IPS-NIHi7 (cell line): ENCODE results near the gene SETBP1.
A peak's percentile ranks its signal among the peaks of the same experiment; 100 is the strongest.

ENCODE experiments used
- DNase-seq: peaks from one replicate; pipeline ENCODE4 v3.0.0; 2012; ENCODE audit warnings: mixed read lengths; ENCODE audit errors: extremely low spot score

The SETBP1 gene

DNA sequence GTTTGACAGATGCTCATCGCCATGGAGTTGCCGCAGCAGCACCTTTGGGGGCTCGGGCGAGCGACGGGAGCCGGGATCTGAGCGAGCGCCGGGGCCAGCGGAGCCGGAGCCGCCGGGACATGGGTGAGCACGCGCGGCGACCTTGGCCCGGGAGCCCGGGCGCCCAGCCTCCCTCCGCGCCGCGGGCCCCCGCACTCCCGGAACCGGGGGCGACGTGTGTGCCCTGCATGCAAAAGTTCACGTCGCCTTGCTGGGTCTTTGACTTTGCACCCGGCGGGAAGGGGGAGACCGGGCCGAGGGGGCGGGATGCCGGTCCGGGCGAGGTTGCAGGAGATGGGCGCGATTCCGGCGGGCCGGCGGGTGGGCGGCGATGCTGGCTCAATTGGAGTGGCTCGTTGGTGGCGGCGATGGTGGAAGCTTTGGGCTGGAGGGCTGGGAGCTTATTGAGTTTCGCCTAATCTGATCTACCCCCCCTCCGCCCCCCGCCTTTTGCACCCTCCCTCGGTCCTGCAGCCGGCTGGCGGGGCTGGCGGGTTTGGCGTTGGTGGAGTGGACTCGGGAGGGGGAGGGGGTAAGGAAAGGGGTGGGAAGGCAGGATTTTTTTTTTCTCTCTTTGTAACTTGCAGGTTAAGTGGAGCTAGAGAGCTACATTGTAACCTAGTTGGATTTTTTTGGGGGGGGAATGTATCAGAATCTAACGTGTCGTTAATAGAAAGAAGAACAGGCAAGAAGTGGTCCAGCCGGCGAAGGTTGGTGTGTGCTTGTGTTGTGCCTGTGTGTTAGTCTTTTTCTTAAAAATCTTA, at the start of gene SETBP1:
TSS of gene SETBP1 (plus strand) at position 616 of the 803 bp plus-strand sequence. CDS start 20,459 bp downstream, outside the sequence.
- peak; percentile 58 for DNase-seq

DNA sequence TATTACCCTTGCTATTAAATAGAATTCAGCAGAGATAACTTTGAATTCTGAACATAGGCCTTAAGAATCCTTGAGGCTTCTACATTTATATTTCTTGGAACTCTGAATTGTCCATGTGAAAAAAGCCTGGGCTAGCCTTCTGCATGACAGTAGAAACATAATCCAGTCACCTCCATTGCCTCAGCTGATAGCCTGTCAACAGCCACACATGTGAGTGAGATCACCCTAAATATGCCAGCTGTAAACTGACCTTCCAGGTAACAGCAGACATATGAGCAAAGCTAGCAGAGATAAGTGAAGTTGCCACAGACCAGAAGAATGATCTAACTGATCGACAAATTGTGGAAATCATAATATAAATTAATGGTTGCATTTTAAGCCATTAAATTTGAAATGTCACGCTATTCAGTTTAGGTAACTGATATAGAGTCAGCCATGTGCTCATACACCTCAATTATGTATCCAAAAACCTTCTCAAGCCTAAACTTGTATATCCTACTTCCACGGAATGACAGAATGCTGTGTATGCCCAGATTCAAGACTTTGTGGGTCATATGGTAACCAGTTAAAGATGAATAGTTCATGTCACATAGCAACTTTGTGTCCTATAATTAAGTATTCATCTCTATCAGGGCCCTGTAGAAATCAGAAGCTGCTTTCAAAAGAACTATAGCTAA, 48.1 kb upstream of the SETBP1 start:
- no peak for DNase-seq

DNA sequence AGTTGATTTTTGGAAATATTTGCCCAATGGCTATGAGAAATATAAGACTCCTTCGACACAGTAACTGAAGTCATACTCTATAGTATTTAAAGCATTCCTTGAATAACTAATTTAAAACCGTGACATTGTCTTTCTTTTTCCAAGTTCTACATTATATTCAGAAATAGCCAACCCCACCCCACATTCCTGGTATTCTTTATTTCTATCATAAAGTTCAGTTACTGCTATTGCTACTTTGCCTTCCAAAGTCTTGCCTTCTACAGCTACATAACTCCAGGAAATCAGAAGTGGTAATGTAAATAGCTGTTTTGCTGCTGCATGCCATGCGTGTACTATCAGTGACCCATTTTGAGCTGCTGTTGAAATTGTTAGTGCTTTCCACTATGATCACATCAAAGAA, 45.1 kb upstream of the SETBP1 start:
- DNase-seq, result no peak

- DNase-seq, result no peak
These were observed 44.4 kb upstream of the SETBP1 start for GRCh38 chr18:44636241-44636640.

DNA sequence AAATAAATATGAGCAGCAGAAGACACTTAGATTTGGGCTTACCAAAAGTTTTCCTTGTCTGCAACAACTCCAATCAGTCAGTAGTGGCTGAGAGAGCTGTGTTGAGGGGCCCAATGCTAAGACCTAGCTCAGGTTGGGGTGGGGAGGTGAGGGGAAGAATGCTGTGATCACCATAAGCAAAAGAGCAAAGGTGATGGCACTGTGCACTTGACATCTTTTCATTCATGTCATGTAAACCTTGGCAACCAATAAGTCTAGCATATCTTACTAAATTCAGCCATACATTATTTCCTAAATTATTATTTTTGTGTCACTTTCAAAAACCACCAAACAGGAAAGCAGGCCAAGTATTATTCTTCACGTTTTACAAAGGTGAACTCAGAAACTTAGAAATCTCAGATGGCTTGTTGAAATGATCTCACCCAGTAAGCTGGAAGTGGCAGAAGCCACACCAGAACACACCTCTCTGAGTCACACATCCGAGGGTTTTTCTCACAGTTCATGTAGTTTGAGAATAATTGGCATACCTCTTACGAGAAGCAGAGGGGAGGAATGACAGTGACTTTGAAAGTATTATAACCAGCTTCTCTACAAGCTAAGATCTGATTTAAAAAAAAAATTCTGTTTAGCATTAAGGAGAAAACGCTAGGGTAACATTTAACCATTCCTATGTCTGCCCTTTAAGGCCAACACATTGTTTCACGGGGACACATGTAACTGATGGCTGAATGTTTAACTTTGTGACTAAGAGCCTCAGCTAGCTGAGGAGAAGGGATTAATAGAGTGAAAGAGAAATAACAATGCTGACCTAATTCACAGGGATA, 43.3 kb upstream of the SETBP1 start:
- no peak for DNase-seq

- no peak for DNase-seq
These were observed 42.6 kb upstream of the SETBP1 start for GRCh38 chr18:44638034-44638540.

- no peak for DNase-seq
These were observed 41.9 kb upstream of the SETBP1 start for GRCh38 chr18:44638811-44639210.

GRCh38 chr18:44643004-44643403, 37.7 kb upstream of the SETBP1 start:
- DNase-seq, result no peak

GRCh38 chr18:44651478-44651877, 29.2 kb upstream of the SETBP1 start:
- peak; percentile 57 for DNase-seq

DNA sequence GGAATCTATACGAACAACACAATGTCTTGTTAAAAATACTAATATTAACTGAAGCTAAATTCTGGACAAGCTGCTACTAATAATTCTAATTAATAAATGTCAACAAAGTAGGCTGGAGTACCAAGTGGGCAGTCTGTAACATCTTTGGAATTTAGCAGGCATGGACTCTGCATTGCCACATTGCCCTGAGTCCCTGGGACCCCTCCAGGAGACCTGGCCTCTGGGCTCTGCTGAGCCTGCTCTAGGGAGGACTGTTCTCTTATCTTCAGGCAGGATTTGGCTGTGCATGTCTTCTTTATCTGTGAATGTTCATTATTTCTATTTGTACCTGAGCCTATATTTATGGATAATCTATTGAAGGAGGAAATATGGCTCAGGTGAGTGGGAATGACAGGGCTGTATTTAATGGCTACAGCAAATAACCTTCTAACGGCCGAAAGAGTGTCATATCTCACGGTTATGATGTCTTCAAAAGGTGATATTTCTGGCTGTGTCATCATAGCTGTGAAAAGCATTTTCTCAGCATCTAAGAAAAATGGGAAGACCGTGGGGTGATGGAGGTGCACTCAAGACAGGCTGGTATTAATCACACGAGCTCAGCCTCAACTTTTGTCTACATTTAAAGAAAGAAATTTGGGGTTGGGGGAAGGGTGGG, 28.6 kb upstream of the SETBP1 start:
- DNase-seq, result peak; percentile 35

GRCh38 chr18:44652722-44653121, 28.0 kb upstream of the SETBP1 start:
- DNase-seq, result no peak

DNA sequence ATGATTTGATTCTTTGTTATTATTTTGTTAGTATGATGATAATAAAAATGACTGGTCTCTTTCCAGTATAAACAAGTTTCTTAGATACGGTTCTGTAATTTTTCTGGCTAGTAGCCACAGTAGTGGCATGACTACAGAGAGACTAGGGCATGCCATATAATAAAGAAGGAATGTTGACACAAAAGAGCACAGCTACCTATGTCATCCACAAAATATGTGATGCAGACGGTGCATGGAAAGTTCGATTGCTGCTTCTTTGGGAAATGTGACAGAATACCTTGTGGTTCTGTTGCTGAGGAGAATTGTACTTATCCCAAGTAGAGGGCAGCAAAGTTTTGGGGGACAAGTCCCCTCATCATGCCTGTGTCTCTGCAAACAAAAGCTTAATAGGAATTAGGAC, 26.1 kb upstream of the SETBP1 start:
- no peak for DNase-seq

- no peak for DNase-seq
These were observed 25.3 kb upstream of the SETBP1 start for GRCh38 chr18:44655435-44655834.

- no peak for DNase-seq
These were observed 20.9 kb upstream of the SETBP1 start for GRCh38 chr18:44659771-44660170.

- DNase-seq, result no peak
These were observed 12.3 kb upstream of the SETBP1 start for GRCh38 chr18:44668270-44668975.

DNA sequence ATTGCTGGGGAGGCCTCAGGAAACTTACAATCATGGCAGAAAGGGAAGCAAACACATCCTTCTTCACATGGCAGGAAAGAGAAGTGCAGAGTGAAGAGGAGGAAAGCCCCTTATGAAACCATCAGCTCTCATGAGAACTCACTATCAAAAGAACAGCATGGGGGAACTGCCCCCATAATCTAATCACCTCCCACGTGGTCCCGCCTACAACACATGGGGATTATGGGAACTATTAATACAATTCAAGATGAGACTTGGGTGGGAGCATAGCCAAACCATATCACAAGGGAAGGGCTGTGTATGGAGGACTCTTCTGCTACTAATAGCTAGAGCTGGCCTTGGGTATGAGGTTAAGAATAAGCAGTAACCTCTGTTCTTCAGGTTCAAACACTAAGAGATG, 8.8 kb upstream of the SETBP1 start:
- DNase-seq, result no peak

- no peak for DNase-seq
These were observed 8.2 kb upstream of the SETBP1 start for GRCh38 chr18:44672506-44672905.

DNA sequence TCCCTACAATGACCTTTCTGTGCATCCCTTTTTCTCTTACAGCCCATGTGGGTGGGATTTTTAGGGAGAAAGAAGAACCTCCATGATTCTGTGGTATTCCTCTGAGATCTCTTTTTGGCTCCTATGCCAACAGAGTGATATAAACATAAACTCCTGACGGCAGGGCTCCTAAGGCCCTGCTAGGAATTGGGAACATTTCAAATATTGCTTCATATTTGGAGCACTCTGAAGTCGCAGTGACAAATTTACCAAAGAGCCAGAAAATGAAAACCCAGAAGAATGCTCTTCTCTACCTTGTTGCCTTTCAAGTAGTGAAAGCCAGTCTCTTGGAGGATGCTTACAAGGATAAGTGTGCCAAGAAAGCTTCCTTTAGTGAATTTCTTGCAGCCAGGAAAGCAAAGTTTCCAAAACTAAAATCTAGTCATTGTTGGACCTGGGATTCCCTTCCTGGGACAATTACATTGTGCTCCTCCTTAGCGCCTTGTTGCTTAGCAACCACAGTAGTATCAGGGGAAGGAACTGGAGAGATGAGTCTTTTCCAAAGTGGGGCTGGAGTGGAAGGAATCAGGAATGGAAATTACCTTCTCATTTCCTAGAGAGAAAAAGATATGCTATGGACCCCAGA, 7.3 kb upstream of the SETBP1 start:
- no peak for DNase-seq

DNA sequence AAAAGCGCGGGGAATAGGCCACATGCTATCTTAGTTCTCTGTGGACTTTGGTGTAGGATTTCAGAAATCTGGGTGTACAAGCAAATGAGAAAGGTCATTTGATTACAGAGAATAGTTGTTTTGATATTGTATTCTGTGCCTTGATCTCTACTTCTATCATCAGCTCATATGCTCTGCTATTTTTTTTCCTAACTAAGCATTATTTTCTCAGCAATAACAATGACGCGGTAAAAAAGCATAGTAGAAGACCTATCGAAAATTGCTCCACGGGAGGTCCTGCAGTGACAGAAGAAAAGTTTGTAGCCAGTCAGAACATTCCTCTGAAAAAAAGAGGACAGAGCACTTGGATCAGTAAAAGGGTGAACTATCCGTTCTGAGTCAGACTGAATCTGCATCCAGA, 2.8 kb upstream of the SETBP1 start:
- no peak for DNase-seq

GRCh38 chr18:44678725-44679055, 2.0 kb upstream of the SETBP1 start:
- DNase-seq, result no peak
